Raji (cell line): Measurements from ENCODE around the gene CENPE.
A peak's percentile ranks its signal among the peaks of the same experiment; 100 is the strongest.

Experiments
- POLR2A ChIP-seq: IDR thresholded peaks from 2 replicates; pipeline ENCODE4 v1.6.1; 2011; ENCODE audit warnings: low read depth, low read length, control low read depth; ENCODE audit not compliant: insufficient read depth

Gene CENPE, protein sequence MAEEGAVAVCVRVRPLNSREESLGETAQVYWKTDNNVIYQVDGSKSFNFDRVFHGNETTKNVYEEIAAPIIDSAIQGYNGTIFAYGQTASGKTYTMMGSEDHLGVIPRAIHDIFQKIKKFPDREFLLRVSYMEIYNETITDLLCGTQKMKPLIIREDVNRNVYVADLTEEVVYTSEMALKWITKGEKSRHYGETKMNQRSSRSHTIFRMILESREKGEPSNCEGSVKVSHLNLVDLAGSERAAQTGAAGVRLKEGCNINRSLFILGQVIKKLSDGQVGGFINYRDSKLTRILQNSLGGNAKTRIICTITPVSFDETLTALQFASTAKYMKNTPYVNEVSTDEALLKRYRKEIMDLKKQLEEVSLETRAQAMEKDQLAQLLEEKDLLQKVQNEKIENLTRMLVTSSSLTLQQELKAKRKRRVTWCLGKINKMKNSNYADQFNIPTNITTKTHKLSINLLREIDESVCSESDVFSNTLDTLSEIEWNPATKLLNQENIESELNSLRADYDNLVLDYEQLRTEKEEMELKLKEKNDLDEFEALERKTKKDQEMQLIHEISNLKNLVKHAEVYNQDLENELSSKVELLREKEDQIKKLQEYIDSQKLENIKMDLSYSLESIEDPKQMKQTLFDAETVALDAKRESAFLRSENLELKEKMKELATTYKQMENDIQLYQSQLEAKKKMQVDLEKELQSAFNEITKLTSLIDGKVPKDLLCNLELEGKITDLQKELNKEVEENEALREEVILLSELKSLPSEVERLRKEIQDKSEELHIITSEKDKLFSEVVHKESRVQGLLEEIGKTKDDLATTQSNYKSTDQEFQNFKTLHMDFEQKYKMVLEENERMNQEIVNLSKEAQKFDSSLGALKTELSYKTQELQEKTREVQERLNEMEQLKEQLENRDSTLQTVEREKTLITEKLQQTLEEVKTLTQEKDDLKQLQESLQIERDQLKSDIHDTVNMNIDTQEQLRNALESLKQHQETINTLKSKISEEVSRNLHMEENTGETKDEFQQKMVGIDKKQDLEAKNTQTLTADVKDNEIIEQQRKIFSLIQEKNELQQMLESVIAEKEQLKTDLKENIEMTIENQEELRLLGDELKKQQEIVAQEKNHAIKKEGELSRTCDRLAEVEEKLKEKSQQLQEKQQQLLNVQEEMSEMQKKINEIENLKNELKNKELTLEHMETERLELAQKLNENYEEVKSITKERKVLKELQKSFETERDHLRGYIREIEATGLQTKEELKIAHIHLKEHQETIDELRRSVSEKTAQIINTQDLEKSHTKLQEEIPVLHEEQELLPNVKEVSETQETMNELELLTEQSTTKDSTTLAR (N-terminal part only)

DNA sequence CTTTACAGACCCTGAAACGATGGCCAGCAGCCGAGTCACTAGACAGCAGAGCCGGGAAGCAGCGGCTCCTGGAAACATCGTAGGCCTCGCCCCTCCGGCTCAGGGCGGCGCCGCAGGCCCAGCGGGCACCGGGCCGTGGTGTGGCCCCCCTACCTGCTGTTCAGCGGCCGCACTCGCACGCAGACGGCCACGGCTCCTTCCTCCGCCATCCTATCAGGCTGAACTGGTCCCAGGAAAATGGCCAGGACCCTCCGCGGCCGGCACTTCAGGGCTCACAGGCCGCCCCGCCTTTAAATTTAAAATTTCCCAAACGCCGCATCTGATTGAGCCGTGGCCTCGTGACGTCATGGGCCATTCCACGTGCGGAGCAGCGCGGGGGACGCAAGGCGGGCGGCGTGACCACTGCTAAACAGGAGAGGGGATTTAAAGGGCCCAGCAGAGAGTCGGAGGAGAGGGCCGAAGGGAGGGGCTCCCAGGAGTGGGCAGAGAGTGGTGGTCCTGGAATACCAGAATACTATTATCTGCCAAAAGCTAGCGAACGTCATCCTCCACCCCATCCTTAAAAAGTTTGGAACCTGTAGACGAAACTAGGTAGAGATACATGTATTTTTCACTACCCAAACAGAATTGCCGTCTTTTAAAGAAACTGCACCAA is at the start of gene CENPE:
TSS of gene CENPE (minus strand) at position 233 of the 655 bp plus-strand sequence. CDS start at position 209, 24 bp downstream.
- peak; percentile 67 for TF ChIP-seq POLR2A

DNA sequence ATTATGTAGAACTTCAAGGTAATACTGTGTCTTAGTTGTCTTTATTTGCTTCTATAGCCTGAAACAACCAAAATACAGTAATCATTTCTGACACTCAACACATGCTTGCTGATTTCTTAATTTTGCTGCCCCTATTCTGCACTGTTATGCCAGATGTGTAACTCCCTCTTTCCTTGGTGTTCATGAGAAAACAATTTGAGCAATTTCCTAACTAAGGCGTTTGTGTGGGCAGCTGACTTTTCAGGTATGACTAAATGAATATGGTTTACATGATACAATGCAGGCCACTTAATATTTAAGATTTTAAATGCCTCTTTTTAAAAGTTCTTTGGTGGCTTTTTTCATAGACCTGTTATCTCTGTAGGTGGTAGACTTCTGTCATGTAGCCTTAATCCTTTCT is 46.1 kb upstream of the CENPE start:
- TF ChIP-seq POLR2A = no peak

DNA sequence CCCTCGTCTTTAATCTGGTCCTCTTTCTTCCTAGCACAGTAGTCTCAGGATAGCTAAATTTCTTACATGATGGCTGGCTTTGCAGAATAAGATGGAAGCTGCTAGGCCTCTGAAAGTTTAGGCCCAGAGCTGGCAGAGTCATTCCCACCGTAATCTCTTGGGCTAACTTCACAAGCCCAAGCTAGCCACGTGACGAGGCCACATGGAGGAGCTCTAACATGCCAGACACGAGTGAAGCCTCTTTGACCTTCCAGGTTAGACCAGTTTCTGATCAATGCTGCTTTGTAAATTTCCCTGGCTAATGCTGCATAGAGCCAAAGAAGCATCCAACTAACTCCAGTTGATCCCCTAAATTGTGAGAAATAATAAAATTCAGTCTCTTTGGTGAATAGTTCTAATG is 9.5 kb upstream of the CENPE start:
- TF ChIP-seq POLR2A = no peak

DNA sequence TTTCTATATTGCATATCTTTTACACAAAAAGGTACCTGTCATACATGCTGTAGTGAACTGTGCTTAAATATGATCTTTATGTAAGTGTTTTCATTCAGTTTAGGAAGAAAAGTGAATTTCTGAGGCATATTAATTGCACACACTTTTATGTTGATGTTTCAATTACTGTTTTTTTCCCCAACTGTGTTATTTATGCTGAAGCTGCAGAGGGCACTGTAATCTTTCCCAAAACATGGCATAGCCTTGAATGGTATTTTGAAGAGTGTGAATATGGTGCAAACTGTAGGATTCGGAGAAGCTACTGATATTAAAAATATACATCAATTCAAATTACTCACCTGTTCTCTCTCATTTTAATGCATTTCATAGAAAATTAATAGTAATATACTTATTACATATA is 6.0 kb upstream of the CENPE start:
- no peak for TF ChIP-seq POLR2A

DNA sequence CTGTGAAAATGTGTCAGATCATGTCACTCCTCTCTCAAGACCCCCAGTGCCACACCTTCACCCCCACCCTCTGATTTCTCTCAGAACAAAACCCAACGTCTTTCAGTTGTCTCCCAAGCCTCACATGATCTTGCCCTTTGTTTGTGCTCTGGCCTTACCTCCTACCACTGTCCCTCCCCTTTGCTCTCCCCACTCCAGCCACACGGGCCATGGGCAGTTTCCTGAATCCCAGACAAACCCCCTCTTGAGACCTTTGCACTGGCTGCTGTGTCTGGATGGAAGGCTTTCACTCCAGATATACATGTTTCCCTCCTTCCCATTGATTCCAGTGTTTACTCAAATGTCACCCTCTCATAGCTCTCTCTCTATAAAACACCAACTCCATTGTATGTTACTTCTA is 3.6 kb upstream of the CENPE start:
- no peak for TF ChIP-seq POLR2A

DNA sequence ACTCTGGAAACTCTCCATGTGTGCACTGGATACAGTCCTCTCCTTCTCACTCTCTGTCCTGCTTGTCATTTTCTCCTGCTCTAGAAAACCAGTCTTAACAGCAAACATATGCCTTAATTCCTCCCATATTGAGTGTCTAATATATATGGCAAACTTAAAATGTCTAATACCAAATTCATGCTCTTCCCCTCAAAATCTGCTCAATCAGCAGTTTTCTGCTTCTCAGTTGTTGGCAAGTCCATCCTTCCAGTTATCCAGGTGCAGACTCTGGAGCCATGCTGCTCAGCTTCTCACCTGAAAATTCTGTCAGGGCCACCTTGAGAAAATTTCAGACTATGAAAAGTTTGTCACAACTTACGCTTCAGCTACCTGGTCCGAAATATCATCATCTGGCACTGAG is 3.1 kb upstream of the CENPE start:
- no peak for TF ChIP-seq POLR2A

DNA sequence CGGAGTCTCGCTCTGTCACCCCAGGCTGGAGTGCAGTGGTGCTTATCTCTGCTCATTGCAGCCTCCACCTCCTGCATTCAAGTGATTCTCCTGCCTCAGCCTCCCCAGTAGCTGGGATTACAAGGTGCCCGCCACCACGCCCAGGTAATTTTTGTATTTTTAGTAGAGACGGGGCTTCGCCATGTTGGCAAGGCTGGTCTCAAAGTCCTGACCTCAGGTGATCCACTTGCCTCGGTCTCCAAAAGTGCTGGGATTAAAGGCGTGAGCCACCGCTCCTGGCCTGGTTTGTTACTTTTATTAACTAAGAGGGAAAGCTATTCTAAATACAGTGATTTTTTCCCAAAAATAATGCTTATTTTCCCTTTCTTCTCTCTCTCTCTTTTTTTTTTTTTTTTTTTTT is 866 bp upstream of the CENPE start:
- no peak for TF ChIP-seq POLR2A

DNA sequence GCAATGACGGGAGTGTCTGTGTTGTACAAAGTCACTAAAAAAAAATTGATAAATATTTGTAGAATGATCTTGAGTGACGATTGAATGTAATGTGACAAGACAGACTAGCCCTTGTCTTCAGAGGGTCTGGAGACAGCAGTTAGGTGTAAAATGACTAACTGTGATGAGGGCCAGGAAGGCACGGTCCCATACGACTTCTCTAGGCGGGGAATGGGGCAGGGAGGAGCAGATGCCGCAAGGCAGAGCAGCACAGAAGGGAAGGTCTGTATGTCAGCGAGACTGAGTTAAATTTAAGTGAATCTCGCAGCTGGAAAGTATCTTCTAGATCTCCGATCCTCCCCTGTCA is 405 bp downstream of the CENPE start:
- TF ChIP-seq POLR2A = no peak

DNA sequence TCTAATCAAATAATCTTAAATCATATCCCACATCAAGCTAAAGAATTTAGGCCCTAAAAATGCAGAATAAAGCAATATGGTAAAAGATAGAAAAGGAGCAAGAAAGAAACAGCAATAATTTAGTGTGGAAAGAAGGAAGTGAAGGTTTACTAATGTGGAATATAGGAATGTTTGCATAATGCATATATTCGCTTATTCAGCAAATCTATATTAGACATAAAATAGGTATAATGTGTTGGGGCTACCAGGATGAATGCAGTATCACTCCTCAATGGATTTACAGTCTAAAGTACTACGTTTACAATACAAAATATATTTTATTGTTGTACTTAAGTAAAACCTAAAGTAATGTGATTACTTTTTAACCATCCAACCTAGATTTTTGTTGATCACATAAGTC is 4.7 kb downstream of the CENPE start:
- no peak for TF ChIP-seq POLR2A

DNA sequence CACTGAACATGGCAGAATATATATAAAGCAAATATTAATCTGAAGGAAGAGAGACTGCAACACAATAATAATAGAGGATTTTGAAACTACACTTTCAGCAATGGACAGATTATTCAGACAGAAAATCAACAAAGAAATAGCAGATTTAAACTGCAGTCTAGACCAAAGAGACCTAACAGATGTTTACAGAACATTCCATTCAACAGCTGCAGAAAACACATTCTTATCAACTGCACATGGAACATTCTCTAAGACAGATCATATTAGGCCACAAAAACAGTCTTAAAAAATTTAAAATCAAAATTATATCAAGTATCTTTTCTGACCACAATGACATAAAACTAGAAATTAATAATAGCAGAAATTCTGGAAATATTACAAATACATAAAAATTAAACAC is 27.1 kb downstream of the CENPE start:
- TF ChIP-seq POLR2A = no peak

DNA sequence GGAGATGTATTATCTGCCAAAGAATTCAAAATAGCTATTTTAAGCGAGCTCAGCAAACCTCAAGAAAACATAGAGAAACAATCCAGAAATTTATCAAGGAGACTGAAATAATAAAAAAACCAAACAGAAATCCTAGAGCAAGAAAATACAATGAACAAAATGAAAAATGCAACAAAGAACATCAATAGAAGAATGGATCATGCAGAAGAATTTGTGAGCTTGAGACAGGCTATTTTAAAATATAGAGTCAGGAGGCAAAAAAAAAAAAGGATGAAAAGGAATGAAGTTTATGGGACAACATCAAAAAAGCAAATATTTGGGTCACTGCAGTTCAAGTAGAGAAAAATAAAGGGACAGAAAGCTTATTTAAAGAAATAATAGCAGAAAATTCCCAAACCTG is 29.1 kb downstream of the CENPE start:
- no peak for TF ChIP-seq POLR2A

DNA sequence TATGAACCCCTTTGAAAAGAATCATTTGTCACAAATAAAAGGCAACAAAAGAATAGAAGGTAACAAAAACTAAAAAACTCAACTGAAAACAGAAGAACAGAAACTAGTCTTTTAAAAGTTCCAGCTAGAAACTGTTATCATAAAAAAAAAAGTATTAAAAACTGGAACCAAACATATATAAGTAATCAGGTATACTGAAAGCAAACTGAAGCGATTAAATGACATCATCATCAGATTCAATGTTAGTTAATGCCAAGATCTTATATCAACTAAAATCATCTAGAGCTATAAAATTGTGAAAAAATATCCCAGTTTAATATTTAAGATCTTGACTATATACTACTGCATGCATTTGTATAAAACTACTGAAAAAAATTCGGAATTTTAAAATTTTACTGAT is 36.0 kb downstream of the CENPE start:
- TF ChIP-seq POLR2A = no peak

DNA sequence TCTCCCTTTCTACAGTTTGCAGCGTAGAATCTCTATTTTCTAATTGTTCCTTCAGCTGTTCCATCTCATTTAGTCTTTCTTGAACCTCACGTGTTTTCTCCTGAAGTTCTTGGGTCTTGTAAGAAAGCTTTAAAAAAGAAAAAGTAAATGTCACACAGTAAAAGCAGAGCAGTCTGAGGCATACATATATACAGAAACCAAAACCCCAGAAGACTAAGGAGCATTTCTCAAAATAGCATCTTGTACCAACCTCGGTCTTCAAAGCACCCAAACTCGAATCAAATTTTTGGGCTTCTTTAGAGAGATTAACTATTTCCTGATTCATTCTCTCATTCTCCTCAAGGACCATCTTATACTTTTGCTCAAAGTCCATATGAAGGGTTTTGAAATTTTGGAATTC is 39.4 kb downstream of the CENPE start:
- no peak for TF ChIP-seq POLR2A

DNA sequence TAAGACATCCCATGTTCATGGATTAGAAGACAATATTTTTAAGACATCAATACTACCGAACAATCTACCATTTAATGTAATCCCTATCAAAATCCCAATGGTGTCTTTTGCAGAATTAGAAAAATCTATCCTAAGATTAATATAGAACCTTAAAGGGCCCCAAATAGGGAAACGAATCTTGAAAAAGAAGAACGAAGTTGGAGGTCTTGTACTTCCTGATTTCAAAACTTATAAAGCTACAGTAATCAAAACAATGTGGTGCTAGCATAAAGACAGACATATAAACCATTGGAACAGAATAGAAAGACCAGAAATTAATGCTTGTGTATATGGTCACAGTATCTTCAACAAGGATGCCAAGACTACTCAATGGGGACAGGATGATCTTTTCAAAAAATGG is 42.0 kb downstream of the CENPE start:
- TF ChIP-seq POLR2A = no peak

DNA sequence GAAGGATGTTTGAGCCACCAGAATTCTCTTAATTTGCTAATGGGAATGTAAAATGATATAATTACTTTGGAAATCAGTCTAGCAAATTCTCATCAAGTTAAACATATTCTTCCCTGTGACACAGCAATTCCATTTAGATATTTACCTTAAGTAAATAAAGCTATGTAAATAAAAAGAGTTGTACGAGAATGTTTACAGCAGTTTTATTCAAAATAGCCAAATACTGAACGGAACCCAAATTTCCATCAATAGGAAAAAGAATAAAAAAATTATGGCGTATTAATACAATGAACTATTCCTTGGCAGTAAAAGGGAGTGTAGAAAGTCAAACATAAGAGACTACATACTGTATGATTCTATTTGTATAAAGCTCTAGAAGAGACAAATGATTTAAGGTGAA is 45.8 kb downstream of the CENPE start:
- TF ChIP-seq POLR2A = no peak
